Neural cell (in vitro differentiated cells): Measurements from ENCODE around the gene ISY1.
"Not testable (repeated sequence)": the region's sequence is repeated elsewhere in the genome, so short reads cannot be mapped to it uniquely, and the experiment has no call there.

Source experiments
- TAF1 ChIP-seq: IDR thresholded peaks from 2 replicates; pipeline ENCODE4 v1.6.1; 2012; ENCODE audit warnings: low read depth
- TF ChIP-seq, protein P1 (sequence below): IDR thresholded peaks from 2 replicates; pipeline ENCODE4 v1.6.1; 2012; ENCODE audit warnings: borderline replicate concordance

DNA sequence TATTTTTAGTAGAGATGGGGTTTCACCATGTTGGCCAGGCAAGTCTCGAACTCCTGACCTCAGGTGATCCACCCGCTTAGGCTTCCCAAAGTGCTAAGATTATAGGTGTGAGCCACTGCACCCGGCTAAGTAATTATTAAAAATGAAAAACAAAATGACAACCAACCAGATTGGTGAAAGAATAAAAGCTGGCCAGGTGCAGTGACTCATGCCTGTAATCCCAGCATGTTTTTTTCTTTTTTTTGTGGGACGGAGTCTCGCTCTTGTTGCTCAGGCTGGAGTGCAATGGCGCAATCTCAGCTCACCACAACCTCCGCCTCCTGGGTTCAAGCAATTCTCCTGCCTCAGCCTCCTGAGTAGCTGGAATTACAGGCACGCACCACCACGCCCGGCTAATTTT is 24.6 kb downstream of the ISY1 start:
- TF ChIP-seq TAF1, result not testable (repeated sequence)
- TF ChIP-seq, protein P1, sequence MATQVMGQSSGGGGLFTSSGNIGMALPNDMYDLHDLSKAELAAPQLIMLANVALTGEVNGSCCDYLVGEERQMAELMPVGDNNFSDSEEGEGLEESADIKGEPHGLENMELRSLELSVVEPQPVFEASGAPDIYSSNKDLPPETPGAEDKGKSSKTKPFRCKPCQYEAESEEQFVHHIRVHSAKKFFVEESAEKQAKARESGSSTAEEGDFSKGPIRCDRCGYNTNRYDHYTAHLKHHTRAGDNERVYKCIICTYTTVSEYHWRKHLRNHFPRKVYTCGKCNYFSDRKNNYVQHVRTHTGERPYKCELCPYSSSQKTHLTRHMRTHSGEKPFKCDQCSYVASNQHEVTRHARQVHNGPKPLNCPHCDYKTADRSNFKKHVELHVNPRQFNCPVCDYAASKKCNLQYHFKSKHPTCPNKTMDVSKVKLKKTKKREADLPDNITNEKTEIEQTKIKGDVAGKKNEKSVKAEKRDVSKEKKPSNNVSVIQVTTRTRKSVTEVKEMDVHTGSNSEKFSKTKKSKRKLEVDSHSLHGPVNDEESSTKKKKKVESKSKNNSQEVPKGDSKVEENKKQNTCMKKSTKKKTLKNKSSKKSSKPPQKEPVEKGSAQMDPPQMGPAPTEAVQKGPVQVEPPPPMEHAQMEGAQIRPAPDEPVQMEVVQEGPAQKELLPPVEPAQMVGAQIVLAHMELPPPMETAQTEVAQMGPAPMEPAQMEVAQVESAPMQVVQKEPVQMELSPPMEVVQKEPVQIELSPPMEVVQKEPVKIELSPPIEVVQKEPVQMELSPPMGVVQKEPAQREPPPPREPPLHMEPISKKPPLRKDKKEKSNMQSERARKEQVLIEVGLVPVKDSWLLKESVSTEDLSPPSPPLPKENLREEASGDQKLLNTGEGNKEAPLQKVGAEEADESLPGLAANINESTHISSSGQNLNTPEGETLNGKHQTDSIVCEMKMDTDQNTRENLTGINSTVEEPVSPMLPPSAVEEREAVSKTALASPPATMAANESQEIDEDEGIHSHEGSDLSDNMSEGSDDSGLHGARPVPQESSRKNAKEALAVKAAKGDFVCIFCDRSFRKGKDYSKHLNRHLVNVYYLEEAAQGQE, result not testable (repeated sequence)
